ENCODE data around the gene TEX30. TPM values are rescaled to one million over a fixed set of nuclear protein-coding genes. Genes with fewer than 3 reads are reported as not detected.

Gene TEX30
- total and polyA plus RNA-seq, 2 donors (not counting 3 experiments of a cell fraction or from before 2014, with no cell fraction given), result 12.5 to 19.8 TPM

GRCh38 chr13:102777736-102778135 is 4.2 kb upstream of the TEX30 start:
- Histone ChIP-seq H3K27me3 (ENCODE audit: control insufficient read depth in 2 of 2, insufficient read depth in 2 of 2, low read length in 2 of 2) (no peaks in the 10 kb centered on the region), H3K9me1 (replicated peaks; ENCODE audit: control insufficient read depth, extremely low read depth, insufficient read depth, low read length) (no peaks in the 10 kb centered on the region), H3K4me3 (replicated peaks in 1 of 3; ENCODE audit: insufficient read depth in 1 of 3, low read depth in 1 of 3, low read length in 3 of 3) (no peak overlapping the region), H2AFZ (ENCODE audit: low read depth, low read length) (no peak overlapping the region), H4K20me1 (replicated peaks; ENCODE audit: control insufficient read depth, extremely low read depth, insufficient read depth, low read length) (no peaks in the 10 kb centered on the region), H3K4me2 (ENCODE audit: insufficient read depth, low read length) (no peak overlapping the region), H3K36me3 (ENCODE audit: control insufficient read depth in 2 of 2, extremely low read depth in 1 of 2, insufficient read depth in 2 of 2, low read length in 2 of 2) (no peaks in the 10 kb centered on the region), H3K4me1 (ENCODE audit: control insufficient read depth, extremely low read depth, insufficient read depth, low read length) (peaks cover 5% of the 10 kb centered on the region), H3K9ac (replicated peaks; ENCODE audit: extremely low read depth, insufficient read depth, low read length) (no peak overlapping the region), H3K9me3 (replicated peaks; ENCODE audit: control insufficient read depth, insufficient read depth, low read length) (no peaks in the 10 kb centered on the region), H3K79me2 (ENCODE audit: control insufficient read depth, insufficient read depth, low read length) (peaks cover 4% of the 10 kb centered on the region), H3K27ac (ENCODE audit: insufficient read depth, low read depth, low read length) (no peak overlapping the region)
- dilution Hi-C loops (cut with MboI; ENCODE audit: extremely low pct_ligation_motif_present, low sequenced_read_pairs) (no loop called here), intact Hi-C loops (cut with micrococcal nuclease) (no loop called here)
- DNase-seq (ENCODE audit: low read depth, low spot score) (no peak), FAIRE-seq (no peak)
- CTCF ChIA-PET, result no interaction called here
- POLR2A ChIA-PET, result no interaction called here
- BruUV-seq (replicated peaks), result no TSS peak
- TF ChIP-seq EZH2 (IDR thresholded peaks at IDR 0.05; ENCODE audit: borderline replicate concordance, low read depth, low read length, severe bottlenecking) (no peak), POLR2A (IDR thresholded peaks at IDR 0.05; ENCODE audit: low read depth, low read length) (no peak), POLR2AphosphoS5 (IDR thresholded peaks at IDR 0.05; ENCODE audit: insufficient read depth, low read depth, low read length) (no peak), FOS (IDR thresholded peaks at IDR 0.05; ENCODE audit: borderline replicate concordance, insufficient read depth, low read length) (no peak), GATA2 (IDR thresholded peaks at IDR 0.05; ENCODE audit: insufficient read depth, insufficient read length, low read depth, low read length) (no peak), MAX (IDR thresholded peaks at IDR 0.05; ENCODE audit: insufficient read depth, insufficient read length) (no peak), JUN (IDR thresholded peaks at IDR 0.05; ENCODE audit: borderline replicate concordance, insufficient read depth, insufficient read length, low read depth) (no peak), MYC (IDR thresholded peaks at IDR 0.05; ENCODE audit: low read depth, low read length) (no peak)
- TF ChIP-seq, protein P1, sequence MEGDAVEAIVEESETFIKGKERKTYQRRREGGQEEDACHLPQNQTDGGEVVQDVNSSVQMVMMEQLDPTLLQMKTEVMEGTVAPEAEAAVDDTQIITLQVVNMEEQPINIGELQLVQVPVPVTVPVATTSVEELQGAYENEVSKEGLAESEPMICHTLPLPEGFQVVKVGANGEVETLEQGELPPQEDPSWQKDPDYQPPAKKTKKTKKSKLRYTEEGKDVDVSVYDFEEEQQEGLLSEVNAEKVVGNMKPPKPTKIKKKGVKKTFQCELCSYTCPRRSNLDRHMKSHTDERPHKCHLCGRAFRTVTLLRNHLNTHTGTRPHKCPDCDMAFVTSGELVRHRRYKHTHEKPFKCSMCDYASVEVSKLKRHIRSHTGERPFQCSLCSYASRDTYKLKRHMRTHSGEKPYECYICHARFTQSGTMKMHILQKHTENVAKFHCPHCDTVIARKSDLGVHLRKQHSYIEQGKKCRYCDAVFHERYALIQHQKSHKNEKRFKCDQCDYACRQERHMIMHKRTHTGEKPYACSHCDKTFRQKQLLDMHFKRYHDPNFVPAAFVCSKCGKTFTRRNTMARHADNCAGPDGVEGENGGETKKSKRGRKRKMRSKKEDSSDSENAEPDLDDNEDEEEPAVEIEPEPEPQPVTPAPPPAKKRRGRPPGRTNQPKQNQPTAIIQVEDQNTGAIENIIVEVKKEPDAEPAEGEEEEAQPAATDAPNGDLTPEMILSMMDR (IDR thresholded peaks at IDR 0.05; ENCODE audit: extremely low read depth in 1 of 2, insufficient read depth in 1 of 2, low read depth in 1 of 2, low read length in 2 of 2), result no peak

Measured in endothelial cell of umbilical vein (primary cell).